Gastrocnemius medialis (tissue), 4 donors: ENCODE measurements around the gene CYTIP.

Source experiments
- POLR2A ChIP-seq, 2 donors: fragments of 450-650 bp; IDR thresholded peaks; one replicate each; pipeline ENCODE4 v1.6.1; 2017; ENCODE audit warnings: antibody characterized with exemption in 2 of 2, mild to moderate bottlenecking in 2 of 2, moderate library complexity in 2 of 2
- TF ChIP-seq, protein P1 (sequence below), 5 experiments: fragments of 450-650 bp in 3 of 5; fragments of 200-600 bp in 2 of 5; sonication (generic) in 2 of 5; IDR thresholded peaks in 4 of 5; conservative IDR thresholded peaks in 1 of 5; 1 replicate in 4 of 5; 2 replicates in 1 of 5; pipeline ENCODE4 v1.5.1; 2016 to 2019; ENCODE audit warnings: antibody characterized with exemption in 5 of 5, mild to moderate bottlenecking in 3 of 5, moderate library complexity in 3 of 5

DNA sequence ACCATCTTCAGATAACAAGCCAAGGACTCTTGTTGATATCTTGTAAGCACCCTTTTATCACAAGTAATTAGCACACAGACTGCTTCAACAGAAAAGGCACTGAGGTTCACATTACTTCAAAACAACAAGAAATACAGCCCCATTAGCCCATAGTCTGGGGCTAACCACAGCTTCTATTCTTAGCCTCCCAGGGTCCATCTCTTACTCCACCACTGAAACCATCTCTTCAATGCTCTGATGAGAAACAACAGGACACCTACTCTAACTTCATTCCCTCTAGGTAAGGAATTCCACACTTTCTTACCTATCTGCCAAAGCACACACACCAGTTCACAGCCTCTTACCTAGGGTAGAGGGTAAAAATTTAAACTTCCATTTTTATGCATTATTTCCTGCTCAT, 26.4 kb upstream of the CYTIP start:
- TF ChIP-seq, protein P1, sequence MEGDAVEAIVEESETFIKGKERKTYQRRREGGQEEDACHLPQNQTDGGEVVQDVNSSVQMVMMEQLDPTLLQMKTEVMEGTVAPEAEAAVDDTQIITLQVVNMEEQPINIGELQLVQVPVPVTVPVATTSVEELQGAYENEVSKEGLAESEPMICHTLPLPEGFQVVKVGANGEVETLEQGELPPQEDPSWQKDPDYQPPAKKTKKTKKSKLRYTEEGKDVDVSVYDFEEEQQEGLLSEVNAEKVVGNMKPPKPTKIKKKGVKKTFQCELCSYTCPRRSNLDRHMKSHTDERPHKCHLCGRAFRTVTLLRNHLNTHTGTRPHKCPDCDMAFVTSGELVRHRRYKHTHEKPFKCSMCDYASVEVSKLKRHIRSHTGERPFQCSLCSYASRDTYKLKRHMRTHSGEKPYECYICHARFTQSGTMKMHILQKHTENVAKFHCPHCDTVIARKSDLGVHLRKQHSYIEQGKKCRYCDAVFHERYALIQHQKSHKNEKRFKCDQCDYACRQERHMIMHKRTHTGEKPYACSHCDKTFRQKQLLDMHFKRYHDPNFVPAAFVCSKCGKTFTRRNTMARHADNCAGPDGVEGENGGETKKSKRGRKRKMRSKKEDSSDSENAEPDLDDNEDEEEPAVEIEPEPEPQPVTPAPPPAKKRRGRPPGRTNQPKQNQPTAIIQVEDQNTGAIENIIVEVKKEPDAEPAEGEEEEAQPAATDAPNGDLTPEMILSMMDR (IDR thresholded peaks at IDR 0.05 in 4 of 5, conservative IDR thresholded peaks at IDR 0.05 in 1 of 5): no peak
- TF ChIP-seq POLR2A (IDR thresholded peaks at IDR 0.05): no peak
